GM13977 (cell line): ENCODE results near the gene SLC4A2.

Experiments
- DNase-seq: peaks from one replicate; pipeline ENCODE4 v3.0.0; 2012; ENCODE audit warnings: low spot score
- CTCF ChIP-seq: IDR thresholded peaks from 2 replicates; pipeline ENCODE4 v1.5.1; 2012; ENCODE audit warnings: mild to moderate bottlenecking, control low read depth; ENCODE audit not compliant: insufficient read depth; ENCODE audit errors: extremely low read depth, missing control alignments
- in situ Hi-C: fragments of 300-500 bp; cut with MboI; formaldehyde crosslinking; loops from one replicate; pipeline ENCODE4 v1.12.0; 2022; ENCODE audit warnings: low sequenced_read_pairs, low pct_unique_long_range_greater_than_20kb, mixed read lengths, inconsistent platforms; ENCODE audit not compliant: unreplicated experiment

The SLC4A2 gene

GRCh38 chr7:151089893-151090730, 30.7 kb downstream of the SLC4A2 start:
- no peak for TF ChIP-seq CTCF
- DNase-seq, result no peak
- in situ Hi-C loops, result no loop called here

DNA sequence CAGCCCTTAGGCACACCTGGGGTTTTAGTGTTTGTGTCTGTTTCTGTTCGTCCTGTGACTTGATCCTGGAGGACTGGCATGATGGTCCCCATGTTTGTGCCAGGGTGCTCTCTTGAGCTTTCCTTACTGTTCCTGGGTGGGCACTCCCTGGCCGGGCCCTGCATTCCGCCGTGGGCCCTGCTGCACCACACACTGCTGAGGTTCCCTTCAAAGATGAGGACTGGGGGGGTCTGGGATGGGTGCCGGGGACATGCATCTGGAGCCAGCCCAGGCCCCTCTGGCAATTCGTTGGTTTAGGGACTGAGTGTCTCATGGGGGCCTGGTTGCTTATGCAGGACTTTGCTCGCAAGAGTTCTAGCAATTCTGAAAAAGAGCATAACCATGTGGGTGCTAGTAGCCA, 31.6 kb downstream of the SLC4A2 start:
- in situ Hi-C loops, result no loop called here

DNA sequence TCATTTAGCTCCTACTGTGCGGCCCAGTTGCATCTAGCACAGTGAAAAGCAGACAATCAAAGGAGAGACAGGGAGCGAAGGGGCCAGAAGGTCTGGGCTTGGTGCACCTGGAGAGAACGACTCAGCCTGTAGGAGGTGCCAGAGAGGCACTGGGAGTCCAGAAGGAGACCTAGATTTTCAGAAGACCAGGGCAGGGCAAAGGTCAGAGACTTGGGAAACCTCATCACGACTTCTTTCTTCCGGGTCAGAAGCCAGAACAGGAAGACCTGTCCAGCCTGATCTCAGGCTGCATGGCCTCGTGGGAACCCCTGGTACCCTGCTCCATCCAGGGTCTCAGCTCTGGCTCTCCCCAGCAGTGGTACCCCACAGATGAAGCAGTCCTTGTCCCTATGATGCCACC, 32.0 kb downstream of the SLC4A2 start:
- peak; percentile 68 for TF ChIP-seq CTCF
- in situ Hi-C loops, result no loop called here
- no peak for DNase-seq

More for the DNA sequence above, 31.6 kb downstream of the SLC4A2 start:
- no peak for DNase-seq
- no peak for TF ChIP-seq CTCF

DNA sequence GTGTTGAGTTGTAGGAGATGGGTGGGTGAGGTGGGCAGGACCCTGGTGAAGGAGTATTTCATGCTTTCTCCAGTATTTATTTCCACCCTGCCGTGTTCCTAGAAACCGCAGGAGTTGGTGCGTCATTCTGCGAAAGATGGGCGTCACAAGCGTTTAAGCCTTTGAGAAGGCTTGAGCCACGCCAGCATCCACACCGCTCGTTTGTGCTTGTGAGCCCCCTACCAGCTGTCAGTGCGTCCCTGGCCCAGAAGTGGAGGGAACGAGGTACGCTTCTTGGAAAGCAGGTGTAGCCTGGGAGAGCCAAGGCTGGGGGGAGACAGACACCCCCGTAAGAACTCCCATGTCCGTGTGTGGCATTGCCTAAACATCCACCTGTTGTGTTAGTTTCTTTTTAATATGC, 32.6 kb downstream of the SLC4A2 start:
- no peak for DNase-seq
- in situ Hi-C loops, result no loop called here
- no peak for TF ChIP-seq CTCF

DNA sequence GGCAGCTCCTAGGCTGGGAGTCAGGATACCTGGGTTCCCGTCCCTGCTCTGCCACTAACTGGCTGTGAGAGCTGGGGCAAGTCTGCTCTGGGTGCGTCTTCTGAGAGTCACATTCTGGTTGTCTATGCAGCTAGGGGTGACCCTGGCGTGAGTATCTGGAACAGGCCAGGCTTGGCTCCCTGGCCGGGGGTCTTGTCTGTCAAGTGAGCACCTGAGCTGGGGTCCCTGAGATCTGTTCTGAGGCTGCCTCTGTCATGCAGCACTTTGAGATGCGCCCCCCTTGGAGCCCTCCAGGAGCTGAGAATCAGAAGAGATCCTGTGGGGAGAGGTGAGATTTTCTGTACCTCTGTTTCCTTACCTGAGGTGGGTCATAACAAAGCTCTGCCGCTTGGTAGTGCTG, 34.4 kb downstream of the SLC4A2 start:
- no peak for DNase-seq
- TF ChIP-seq CTCF, result no peak
- in situ Hi-C loops, result no loop called here

DNA sequence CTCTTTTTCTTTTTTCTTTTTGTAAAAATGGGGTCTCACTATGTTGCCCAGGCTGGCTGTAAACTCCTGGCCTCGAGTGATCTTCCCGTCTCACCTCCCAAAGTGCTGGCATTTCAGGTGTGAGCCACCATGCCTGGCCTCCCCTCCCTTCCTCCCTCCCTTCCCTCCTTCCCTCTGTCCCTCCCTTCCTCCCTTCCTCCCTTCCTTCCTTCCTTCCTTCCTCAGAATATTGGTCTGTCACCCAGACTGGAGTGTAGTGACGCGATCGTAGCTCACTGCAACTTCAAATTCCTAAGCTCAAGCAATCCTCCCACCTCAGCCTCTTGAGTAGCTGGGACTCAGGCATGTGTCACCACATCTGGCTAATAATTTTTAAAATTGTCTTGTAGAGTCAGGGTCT, 35.3 kb downstream of the SLC4A2 start:
- in situ Hi-C loops, result no loop called here
- TF ChIP-seq CTCF, result no peak
- no peak for DNase-seq
